ENCODE data around the gene ZGPAT.

The ZGPAT gene

GRCh38 chr20:63734111-63734945, 26.5 kb downstream of the ZGPAT start:
- DNase-seq (ENCODE audit: low spot score) = no peak

- no peak for DNase-seq (ENCODE audit: low spot score)
Observed at GRCh38 chr20:63734946-63735858, 27.4 kb downstream of the ZGPAT start.

GRCh38 chr20:63735859-63736718, 28.2 kb downstream of the ZGPAT start, which contains the start of gene LIME1:
Gene LIME1 (plus strand): TSS chr20:63736664. CDS start chr20:63737550, 886 bp downstream.
- DNase-seq (ENCODE audit: low spot score) = peak; percentile 84

GRCh38 chr20:63736893-63737694, 29.3 kb downstream of the ZGPAT start:
- DNase-seq (ENCODE audit: low spot score) = peak; percentile 63

GRCh38 chr20:63737695-63737944, 29.8 kb downstream of the ZGPAT start:
- DNase-seq (ENCODE audit: low spot score) = no peak

- DNase-seq (ENCODE audit: low spot score) = peak; percentile 11
Observed at GRCh38 chr20:63737945-63738686, 30.3 kb downstream of the ZGPAT start.

GRCh38 chr20:63738687-63739129, 30.9 kb downstream of the ZGPAT start:
- peak; percentile 8 for DNase-seq (ENCODE audit: low spot score)

GRCh38 chr20:63739130-63740069, 31.6 kb downstream of the ZGPAT start, which contains the start of gene SLC2A4RG:
Gene SLC2A4RG (plus strand): TSS chr20:63739776. CDS start chr20:63739913, 137 bp downstream.
- peak; percentile 69 for DNase-seq (ENCODE audit: low spot score)

- peak; percentile 57 for DNase-seq (ENCODE audit: low spot score)
Observed at GRCh38 chr20:63740070-63740626, 32.3 kb downstream of the ZGPAT start.

GRCh38 chr20:63740627-63741353, 33.0 kb downstream of the ZGPAT start:
- DNase-seq (ENCODE audit: low spot score) = peak; percentile 38

GRCh38 chr20:63741354-63741675, 33.5 kb downstream of the ZGPAT start:
- DNase-seq (ENCODE audit: low spot score) = no peak

GRCh38 chr20:63741676-63742380, 34.0 kb downstream of the ZGPAT start:
- no peak for DNase-seq (ENCODE audit: low spot score)

GRCh38 chr20:63742381-63743024, 34.7 kb downstream of the ZGPAT start:
- no peak for DNase-seq (ENCODE audit: low spot score)

- DNase-seq (ENCODE audit: low spot score) = no peak
Observed at GRCh38 chr20:63743210-63743970, 35.6 kb downstream of the ZGPAT start.

GRCh38 chr20:63744158-63744557, 36.3 kb downstream of the ZGPAT start:
- DNase-seq (ENCODE audit: low spot score) = no peak
